GM18951 (cell line): ENCODE measurements around the gene CRABP2.

Experiments used
- POLR2A ChIP-seq: IDR thresholded peaks from 4 replicates; pipeline ENCODE4 v1.6.1; 2011; ENCODE audit warnings: mild to moderate bottlenecking; ENCODE audit not compliant: insufficient read length, insufficient read depth; ENCODE audit errors: extremely low read depth
- in situ Hi-C: fragments of 300-500 bp; cut with MboI; formaldehyde crosslinking; loops from one replicate; pipeline ENCODE4 v1.12.0; 2022; ENCODE audit warnings: low sequenced_read_pairs, mixed read lengths, inconsistent platforms; ENCODE audit not compliant: unreplicated experiment

CRABP2 gene

DNA sequence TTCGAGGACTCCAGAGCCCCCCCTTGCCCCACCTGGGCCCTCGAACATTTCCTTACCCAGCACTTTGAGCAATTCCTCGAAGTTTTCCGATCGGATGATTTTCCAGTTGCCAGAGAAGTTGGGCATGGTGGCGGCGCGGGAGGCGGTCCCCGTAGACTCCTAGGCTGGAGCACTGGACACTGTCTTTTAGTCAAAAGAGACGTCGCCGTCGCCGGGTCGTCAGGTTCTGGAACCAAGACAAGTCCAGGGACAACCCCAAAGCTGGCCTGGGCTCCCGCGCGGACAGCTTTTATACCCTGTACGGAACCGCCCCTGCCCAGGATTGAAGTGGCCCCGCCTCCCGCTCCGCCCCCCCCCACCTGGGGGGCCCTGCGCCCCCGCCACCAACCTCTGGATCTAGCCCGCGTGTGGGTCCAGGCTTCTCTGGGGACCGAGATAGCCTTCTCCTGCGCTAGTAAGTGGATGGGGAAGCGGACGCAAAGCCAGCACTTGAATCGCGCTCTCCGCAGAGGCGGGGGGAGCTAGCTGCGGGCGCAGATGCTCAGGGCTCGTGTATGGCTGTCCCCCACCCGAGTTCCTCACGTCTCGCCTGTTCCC, at the start of gene CRABP2:
Gene CRABP2, minus strand, starts transcription at position 263 of the 597 bp plus-strand sequence. Its CDS starts 137 bp downstream, at position 126.
- in situ Hi-C loops, result no loop called here
- TF ChIP-seq POLR2A, result no peak

DNA sequence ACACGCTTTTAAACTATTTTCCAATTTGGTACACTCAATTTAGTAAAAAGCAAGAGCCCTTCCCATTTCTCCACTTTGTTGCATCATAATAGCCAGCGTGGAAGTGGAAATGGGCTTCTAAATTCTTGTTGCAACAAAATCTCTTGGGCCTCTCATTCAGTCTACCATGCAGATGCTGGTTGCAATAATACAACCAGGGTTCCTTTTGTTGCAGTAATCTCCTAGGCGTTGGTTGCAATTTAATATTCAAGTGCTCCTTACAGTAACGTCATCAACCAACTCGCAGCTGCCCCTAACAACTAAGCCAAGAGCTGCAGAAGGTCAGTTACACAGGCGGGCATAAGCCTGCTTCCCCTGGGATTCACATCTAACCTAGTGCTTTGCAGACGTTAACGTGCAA, 48.8 kb upstream of the CRABP2 start:
- in situ Hi-C loops, result no loop called here

GRCh38 chr1:156752843-156753482, 47.6 kb upstream of the CRABP2 start:
- in situ Hi-C loops, result no loop called here
- TF ChIP-seq POLR2A, result no peak

More for the DNA sequence above, 48.8 kb upstream of the CRABP2 start:
- TF ChIP-seq POLR2A, result no peak

DNA sequence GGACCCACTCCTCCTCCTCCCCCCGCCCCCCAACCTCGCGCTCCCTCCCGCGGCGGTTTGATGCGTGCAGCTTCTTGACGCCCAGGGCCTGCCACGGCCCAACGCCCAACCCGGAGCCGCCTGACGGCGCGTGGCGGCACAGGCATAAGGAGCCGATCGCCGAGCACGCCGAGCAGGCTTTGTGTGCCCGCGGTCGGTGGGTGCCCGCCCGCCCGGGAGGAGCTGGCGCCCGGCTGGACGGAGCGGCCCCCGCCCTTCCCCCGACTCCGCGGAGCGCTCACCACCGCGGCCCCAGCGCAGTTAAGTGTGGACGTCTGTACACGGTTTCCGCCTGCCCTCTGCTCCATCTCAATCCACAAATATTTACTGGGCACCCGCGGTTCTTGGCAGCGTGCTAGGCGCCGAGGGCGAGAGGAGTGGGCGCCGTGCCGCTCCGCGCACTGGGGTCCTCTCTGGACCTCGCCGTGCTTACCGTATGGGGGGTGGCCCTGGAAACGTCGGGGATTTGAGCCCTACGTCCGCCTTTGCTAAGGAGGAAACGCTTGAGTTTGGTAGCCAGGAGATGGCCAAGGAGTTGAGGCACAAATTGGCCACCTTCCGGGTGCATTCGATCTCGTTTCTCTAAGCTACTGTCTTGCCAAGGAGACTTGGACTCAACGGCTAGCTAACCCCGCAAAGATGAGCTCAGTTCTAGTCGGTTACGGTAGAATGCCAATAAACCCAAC, 46.5 kb upstream of the CRABP2 start:
- peak; percentile 70 for TF ChIP-seq POLR2A
- in situ Hi-C loops, result no loop called here

DNA sequence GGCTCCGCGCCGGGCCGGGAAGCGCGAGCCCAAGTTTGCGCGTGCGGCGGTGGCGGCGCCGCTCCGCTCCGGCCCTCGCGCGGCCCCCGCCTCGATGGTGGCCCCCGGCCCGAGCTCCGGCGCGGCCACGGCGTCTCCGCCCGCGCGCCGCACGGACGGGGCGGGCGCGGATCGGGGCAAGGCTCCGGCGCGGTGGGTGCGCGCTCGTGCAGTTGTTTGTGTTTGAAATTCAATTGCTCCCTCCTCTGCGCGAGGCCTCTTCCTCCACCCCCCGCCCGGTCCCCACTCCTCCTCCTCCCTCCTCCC, 46.0 kb upstream of the CRABP2 start, which contains the start of gene HDGF:
Gene HDGF, minus strand, starts transcription at position 225 of the 306 bp plus-strand sequence. CDS start 246 bp downstream, outside the sequence.
- in situ Hi-C loops, result no loop called here
- TF ChIP-seq POLR2A, result no peak

- in situ Hi-C loops, result no loop called here
- TF ChIP-seq POLR2A, result peak; percentile 56
Observed at GRCh38 chr1:156750711-156751450, 45.5 kb upstream of the CRABP2 start.

- no peak for TF ChIP-seq POLR2A
- in situ Hi-C loops, result no loop called here
Observed at GRCh38 chr1:156750191-156750672, 44.8 kb upstream of the CRABP2 start.

DNA sequence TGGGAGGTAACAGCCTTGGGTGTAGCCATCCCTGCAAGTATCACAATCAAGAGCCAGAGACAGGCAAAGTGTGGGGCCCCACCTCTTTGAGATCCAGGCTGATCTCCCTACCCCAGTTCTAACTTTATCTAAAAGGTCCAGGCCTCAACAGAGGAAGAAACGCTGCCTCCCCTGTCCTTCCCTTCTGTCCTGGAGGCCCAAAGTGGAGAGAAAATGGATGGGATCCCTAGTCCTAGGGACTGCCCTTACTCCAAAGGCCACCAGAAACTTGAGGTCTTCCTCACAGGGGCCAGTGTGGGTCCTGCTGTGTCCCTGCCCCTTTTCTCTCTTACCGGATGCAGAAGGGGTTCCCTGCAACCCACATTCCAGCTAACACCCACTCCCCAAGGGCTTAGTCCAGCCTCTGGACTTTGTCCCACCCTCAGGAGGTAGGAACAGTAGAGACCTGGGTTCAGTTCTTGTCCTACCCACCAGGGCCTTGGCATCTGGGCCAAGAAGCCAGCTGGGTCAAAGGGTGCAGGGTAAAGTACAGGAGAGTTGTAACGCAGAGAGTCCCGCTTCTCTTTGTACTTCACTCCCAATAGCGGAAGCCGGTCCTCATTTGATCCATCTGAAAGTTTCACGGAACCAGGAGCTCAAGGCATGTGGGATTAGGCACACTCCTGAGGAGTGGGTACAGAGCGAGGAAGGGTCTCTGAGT, 44.2 kb upstream of the CRABP2 start:
- in situ Hi-C loops, result no loop called here
- TF ChIP-seq POLR2A, result no peak

DNA sequence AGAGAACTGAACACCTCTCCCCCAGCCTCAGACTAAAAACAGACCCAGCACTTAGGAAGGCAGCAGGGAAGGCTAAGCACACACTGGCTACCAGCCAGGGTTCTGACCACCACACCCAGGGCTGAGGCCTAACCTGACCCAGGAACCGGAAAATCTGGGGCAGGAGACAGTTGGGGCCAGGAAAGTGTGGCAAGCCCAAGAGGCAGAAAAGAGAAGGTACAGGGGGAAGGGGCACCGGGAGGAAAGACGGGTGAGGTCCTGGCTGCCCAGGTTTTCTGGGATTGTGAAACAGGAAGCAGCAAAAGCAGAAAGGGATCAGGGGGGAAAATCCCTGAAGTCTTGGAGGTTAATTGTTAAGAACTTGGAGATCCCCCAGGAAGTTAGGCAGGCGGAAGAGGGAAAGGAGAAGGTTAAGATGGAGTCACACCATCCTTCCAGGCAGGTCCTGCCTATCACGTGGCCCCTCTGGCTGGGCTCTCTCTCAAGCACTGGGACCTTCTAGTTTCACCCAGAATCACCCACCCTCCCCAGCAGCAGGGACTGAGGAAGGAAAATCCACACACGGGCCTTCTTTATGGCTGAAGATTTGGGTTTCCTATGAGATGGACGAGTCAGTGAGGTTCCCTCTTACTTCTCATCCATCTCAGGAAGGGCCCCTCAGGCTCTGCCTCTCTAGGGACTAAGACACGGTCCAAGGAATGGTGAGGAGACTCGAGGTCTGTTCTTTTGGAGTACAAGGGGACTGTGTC, 43.5 kb upstream of the CRABP2 start:
- in situ Hi-C loops, result no loop called here
- TF ChIP-seq POLR2A, result peak; percentile 60

DNA sequence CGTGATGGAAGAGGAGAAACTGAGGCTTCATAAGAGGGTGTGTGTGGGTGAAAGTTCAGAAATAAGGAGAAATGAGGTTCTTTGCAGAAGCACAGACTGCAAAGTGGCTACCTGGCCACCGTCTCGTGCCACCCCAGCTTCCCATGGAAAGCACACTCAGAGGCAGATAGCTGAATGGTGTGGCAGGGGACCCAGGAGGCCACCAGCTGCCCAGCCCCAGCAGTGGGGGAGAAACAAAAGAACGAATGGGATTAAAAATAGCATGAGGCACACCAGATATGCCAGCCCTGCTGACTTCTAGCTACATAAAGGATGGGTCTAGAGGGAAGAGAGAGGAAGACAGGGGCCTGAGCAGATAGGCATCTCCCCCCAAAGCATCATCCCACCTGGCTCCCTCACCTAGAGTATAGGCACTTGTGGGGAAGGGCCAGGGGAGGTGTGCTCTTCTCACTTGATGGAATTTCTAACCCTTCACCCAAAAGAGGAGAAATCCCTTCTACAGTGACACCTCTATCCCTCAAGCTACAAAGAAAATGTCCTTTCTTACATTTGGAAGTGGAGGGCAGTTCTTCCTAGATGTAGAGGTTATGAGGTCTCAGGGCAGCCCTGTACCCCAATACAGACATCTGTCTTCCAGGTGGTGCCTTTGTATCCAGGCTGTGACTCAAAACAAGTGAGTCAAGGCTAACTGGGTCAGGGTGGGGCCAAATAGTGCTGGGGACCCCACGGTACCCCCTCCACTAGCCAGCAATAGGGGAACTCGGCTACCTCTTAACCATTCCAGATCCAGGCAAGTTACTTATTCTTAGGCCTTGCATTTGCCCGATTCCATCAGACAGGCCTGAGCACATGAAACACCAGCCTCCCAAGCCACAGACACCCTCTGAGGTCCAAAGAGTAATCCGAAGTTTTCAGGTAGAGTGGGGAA, 42.6 kb upstream of the CRABP2 start:
- in situ Hi-C loops, result no loop called here
- no peak for TF ChIP-seq POLR2A
